Epithelial cell of esophagus (primary cell): ENCODE data around the gene ENTPD6.

ENCODE experiments used
- DNase-seq: peaks from one replicate; pipeline ENCODE4 v3.0.0; 2010; ENCODE audit warnings: low read depth
- H3K4me3 ChIP-seq: 2 replicates; pipeline ENCODE4 v1.5.1; 2011; ENCODE audit warnings: mild to moderate bottlenecking, low read length, control low read depth
- CTCF ChIP-seq: IDR thresholded peaks from 2 replicates; pipeline ENCODE4 v1.5.1; 2011; ENCODE audit warnings: low read depth, mild to moderate bottlenecking, low read length, control low read depth, inconsistent platforms; ENCODE audit not compliant: insufficient read depth; ENCODE audit errors: missing control alignments

ENTPD6 gene

GRCh38 chr20:25272223-25273000 is 76.9 kb downstream of the ENTPD6 start:
- no peak for TF ChIP-seq CTCF
- no peak for DNase-seq
- H3K4me3 ChIP-seq: no peak overlapping the region

- DNase-seq: no peak
- no peak overlapping the region for H3K4me3 ChIP-seq
- TF ChIP-seq CTCF: no peak
Observed at GRCh38 chr20:25273046-25273445, 77.5 kb downstream of the ENTPD6 start.

GRCh38 chr20:25273541-25274358 is 78.2 kb downstream of the ENTPD6 start:
- no peak for TF ChIP-seq CTCF
- DNase-seq: no peak
- H3K4me3 ChIP-seq: no peak overlapping the region

- no peak for TF ChIP-seq CTCF
- DNase-seq: no peak
- H3K4me3 ChIP-seq: no peak overlapping the region
Observed at GRCh38 chr20:25274481-25274880, 79.0 kb downstream of the ENTPD6 start.

GRCh38 chr20:25274891-25275812 is 79.6 kb downstream of the ENTPD6 start:
- H3K4me3 ChIP-seq: no peak overlapping the region
- no peak for TF ChIP-seq CTCF
- DNase-seq: no peak

GRCh38 chr20:25275813-25276532 is 80.5 kb downstream of the ENTPD6 start:
- DNase-seq: no peak
- TF ChIP-seq CTCF: no peak
- H3K4me3 ChIP-seq: no peak overlapping the region
